Measurements from ENCODE around the gene PFDN5. TPM values are rescaled to one million over a fixed set of nuclear protein-coding genes. Genes with fewer than 3 reads are reported as not detected.
A peak's percentile ranks its signal among the peaks of the same experiment; 100 is the strongest.

Gene PFDN5
- total and polyA plus RNA-seq, 10 of the 15 experiments (the other 5 are each of a cell fraction or from before 2014, with no cell fraction given), result 300 to 1,596 (median 495) TPM

DNA sequence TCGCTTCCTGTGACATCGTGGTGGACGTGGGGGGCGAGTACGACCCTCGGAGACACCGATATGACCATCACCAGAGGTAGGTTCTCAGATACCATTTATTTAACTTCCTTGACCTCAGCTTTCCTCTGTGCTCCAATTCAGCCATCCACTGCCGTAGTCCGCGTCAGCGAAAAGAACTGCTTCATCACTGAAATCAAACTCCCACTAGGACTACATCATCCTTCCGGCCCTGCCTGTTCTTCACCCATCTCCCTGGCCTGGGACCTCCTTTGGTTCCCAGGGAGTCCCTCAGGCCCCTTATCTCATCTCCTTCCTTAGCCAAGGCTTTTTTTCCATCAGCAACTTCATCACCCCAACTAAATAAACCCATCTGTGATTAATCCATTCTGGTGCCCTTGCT, 4.8 kb downstream of the PFDN5 start:
- Histone ChIP-seq H3K4me1 (ENCODE audit: control insufficient read depth, insufficient read depth, low read length) (peaks cover 25% of the 10 kb centered on the region), H3K27me3 (replicated peaks in 1 of 2; ENCODE audit: control insufficient read depth in 2 of 2, insufficient read depth in 2 of 2, low read length in 1 of 2) (no peaks in the 10 kb centered on the region), H3K9ac (ENCODE audit: control insufficient read depth, insufficient read depth, low read length) (peak overlapping the region; percentile 84), H2AFZ (ENCODE audit: control insufficient read depth, low read depth, low read length) (peak overlapping the region; percentile 76), H3K27ac (ENCODE audit: control insufficient read depth, insufficient read depth) (peak overlapping the region; percentile 64), H3K4me3 (peak overlapping the region; percentile 88), H4K20me1 (ENCODE audit: control insufficient read depth, insufficient read depth) (no peaks in the 10 kb centered on the region; the same call in 1 of the 2 replicates), H3K79me2 (ENCODE audit: control insufficient read depth, insufficient read depth, low read length) (peaks cover 31% of the 10 kb centered on the region), H3K36me3 (ENCODE audit: control insufficient read depth in 2 of 2, insufficient read depth in 2 of 2, low read length in 1 of 2) (peaks cover 1 to 9% of the 10 kb centered on the region in 2 experiments; a peak in 3 of 4 replicates), H3K4me2 (ENCODE audit: control insufficient read depth, insufficient read depth) (peak overlapping the region; percentile 90), H3K9me3 (replicated peaks; ENCODE audit: control insufficient read depth, insufficient read depth, low read length) (no peaks in the 10 kb centered on the region)
- RAD21 ChIA-PET (ENCODE audit: unreplicated experiment), result interaction anchor here (1.0 to 6.2 kb wide), 4 partner anchors 20 to 91 kb away, joined by 5 to 43 read pairs (median 10); partner anchors contain the start of gene AAAS
- TF ChIP-seq HDAC6 (IDR thresholded peaks at IDR 0.05; ENCODE audit: unreplicated experiment), result no peak
- intact Hi-C loops (cut with micrococcal nuclease; ENCODE audit: unreplicated experiment) (no loop called here), in situ Hi-C loops (cut with MboI) (no loop called here)
- CTCF ChIA-PET, result interaction anchor here (0.8 to 11.9 kb wide), 5 partner anchors 23 to 141 kb away, joined by 3 to 142 read pairs (median 6); partner anchors contain the start of gene AAAS
- FAIRE-seq (no peak), DNase-seq (ENCODE audit: low read depth, low spot score) (no peak), ATAC-seq (no peak)
- POLR2A ChIA-PET, result interaction anchor here (4.4 kb wide), 1 partner anchor 21 kb away, joined by 42 read pairs; the partner anchor contains the start of gene AAAS
- no TSS peak for BruUV-seq (replicated peaks)
- SMC1A ChIA-PET (ENCODE audit: uncharacterized antibody, unreplicated experiment), result interaction anchor here (4.0 kb wide), 1 partner anchor 22 kb away, joined by 46 read pairs; the partner anchor contains the start of gene AAAS
- WGBS (ENCODE audit: insufficient coverage, insufficient replicate concordance, low lambda C conversion rate, missing lambda C conversion rate), result 21% methylated on average over 12 of the region's 12 CpGs

DNA sequence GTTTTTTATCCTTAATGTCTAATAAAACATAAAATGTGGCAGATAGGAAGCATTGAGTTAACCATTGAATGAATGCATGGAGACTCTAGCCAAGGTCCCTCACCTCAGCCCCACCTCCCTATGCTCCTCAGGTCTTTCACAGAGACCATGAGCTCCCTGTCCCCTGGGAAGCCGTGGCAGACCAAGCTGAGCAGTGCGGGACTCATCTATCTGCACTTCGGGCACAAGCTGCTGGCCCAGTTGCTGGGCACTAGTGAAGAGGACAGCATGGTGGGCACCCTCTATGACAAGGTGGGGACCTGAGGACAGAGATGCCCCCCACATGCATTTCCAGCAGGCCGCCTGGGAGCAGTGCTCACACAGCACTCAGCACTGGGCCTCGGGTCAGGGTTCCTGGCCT, 7.6 kb downstream of the PFDN5 start:
- peaks cover 13% of the 10 kb centered on the region for H3K4me1 ChIP-seq (ENCODE audit: control insufficient read depth, insufficient read depth, low read length)
- H3K9me3 ChIP-seq (replicated peaks; ENCODE audit: control insufficient read depth, insufficient read depth, low read length), result no peaks in the 10 kb centered on the region
- in situ Hi-C loops (cut with MboI) (no loop called here), intact Hi-C loops (cut with micrococcal nuclease; ENCODE audit: unreplicated experiment) (no loop called here)
- WGBS (ENCODE audit: insufficient coverage, insufficient replicate concordance, low lambda C conversion rate, missing lambda C conversion rate), result 88% methylated on average over 5 of the region's 5 CpGs
- peaks cover 17 to 21% of the 10 kb centered on the region in 2 experiments for H3K36me3 ChIP-seq (ENCODE audit: control insufficient read depth in 2 of 2, insufficient read depth in 2 of 2, low read length in 1 of 2)
- ChIA-PET POLR2A (interaction anchor here (0.6 to 1.0 kb wide), 2 partner anchors 17 to 284 kb away, joined by 3 read pairs; no protein-coding TSS in a partner anchor), SMC1A (ENCODE audit: uncharacterized antibody, unreplicated experiment) (interaction anchor here (0.5 to 1.2 kb wide), 2 partner anchors 17 to 147 kb away, joined by 3 to 4 read pairs; no protein-coding TSS in a partner anchor), RAD21 (ENCODE audit: unreplicated experiment) (no interaction called here), CTCF (interaction anchor here (1.5 to 11.9 kb wide), 3 partner anchors 20 to 143 kb away, joined by 3 to 142 read pairs (median 3); partner anchors contain the start of gene AAAS)
- no peak for FAIRE-seq
- peaks cover 15% of the 10 kb centered on the region for H3K79me2 ChIP-seq (ENCODE audit: control insufficient read depth, insufficient read depth, low read length)
- no TSS peak for BruUV-seq (replicated peaks)
- ATAC-seq, result no peak
- DNase-seq (ENCODE audit: low read depth, low spot score), result no peak
- H3K27ac ChIP-seq (ENCODE audit: control insufficient read depth, insufficient read depth), result no peak overlapping the region
- no peaks in the 10 kb centered on the region for H4K20me1 ChIP-seq (ENCODE audit: control insufficient read depth, insufficient read depth)
- no peak overlapping the region for H2AFZ ChIP-seq (ENCODE audit: control insufficient read depth, low read depth, low read length)
- H3K4me2 ChIP-seq (ENCODE audit: control insufficient read depth, insufficient read depth), result no peak overlapping the region; the same call in 1 of the 2 replicates
- no peak overlapping the region for H3K9ac ChIP-seq (ENCODE audit: control insufficient read depth, insufficient read depth, low read length)
- no peaks in the 10 kb centered on the region for H3K27me3 ChIP-seq (replicated peaks in 1 of 2; ENCODE audit: control insufficient read depth in 2 of 2, insufficient read depth in 2 of 2, low read length in 1 of 2)
- H3K4me3 ChIP-seq, result no peak overlapping the region
- TF ChIP-seq ELK1 (IDR thresholded peaks at IDR 0.05; ENCODE audit: low read depth, low read length) (no peak), BACH1 (IDR thresholded peaks at IDR 0.05; ENCODE audit: borderline replicate concordance) (no peak), BMI1 (IDR thresholded peaks at IDR 0.05; ENCODE audit: borderline replicate concordance) (no peak), MYB (IDR thresholded peaks at IDR 0.05; ENCODE audit: borderline replicate concordance, low read depth, low read length) (no peak), ZBTB33 (IDR thresholded peaks at IDR 0.05) (no peak), JUNB (IDR thresholded peaks at IDR 0.05) (no peak), CBX5 (IDR thresholded peaks at IDR 0.05; ENCODE audit: low read depth) (no peak)
- TF ChIP-seq, protein P1, sequence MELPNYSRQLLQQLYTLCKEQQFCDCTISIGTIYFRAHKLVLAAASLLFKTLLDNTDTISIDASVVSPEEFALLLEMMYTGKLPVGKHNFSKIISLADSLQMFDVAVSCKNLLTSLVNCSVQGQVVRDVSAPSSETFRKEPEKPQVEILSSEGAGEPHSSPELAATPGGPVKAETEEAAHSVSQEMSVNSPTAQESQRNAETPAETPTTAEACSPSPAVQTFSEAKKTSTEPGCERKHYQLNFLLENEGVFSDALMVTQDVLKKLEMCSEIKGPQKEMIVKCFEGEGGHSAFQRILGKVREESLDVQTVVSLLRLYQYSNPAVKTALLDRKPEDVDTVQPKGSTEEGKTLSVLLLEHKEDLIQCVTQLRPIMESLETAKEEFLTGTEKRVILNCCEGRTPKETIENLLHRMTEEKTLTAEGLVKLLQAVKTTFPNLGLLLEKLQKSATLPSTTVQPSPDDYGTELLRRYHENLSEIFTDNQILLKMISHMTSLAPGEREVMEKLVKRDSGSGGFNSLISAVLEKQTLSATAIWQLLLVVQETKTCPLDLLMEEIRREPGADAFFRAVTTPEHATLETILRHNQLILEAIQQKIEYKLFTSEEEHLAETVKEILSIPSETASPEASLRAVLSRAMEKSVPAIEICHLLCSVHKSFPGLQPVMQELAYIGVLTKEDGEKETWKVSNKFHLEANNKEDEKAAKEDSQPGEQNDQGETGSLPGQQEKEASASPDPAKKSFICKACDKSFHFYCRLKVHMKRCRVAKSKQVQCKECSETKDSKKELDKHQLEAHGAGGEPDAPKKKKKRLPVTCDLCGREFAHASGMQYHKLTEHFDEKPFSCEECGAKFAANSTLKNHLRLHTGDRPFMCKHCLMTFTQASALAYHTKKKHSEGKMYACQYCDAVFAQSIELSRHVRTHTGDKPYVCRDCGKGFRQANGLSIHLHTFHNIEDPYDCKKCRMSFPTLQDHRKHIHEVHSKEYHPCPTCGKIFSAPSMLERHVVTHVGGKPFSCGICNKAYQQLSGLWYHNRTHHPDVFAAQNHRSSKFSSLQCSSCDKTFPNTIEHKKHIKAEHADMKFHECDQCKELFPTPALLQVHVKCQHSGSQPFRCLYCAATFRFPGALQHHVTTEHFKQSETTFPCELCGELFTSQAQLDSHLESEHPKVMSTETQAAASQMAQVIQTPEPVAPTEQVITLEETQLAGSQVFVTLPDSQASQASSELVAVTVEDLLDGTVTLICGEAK (IDR thresholded peaks at IDR 0.05; ENCODE audit: borderline replicate concordance), result no peak

Data from GM12878 (cell line).